Adrenal gland (tissue), 12 donors: Measurements from ENCODE around the gene SLC25A38. TPM values are rescaled to one million over a fixed set of nuclear protein-coding genes. Genes with fewer than 3 reads are reported as not detected.

Source experiments
- DNase-seq, 7 donors: peaks; one replicate each; pipeline ENCODE4 v3.0.0-alpha.2; 2019 to 2020
- H3K27ac ChIP-seq, 5 donors: fragments of 200-600 bp; sonication (generic) in 4 of 5; 1 replicate in 3 of 5; 2 replicates in 2 of 5; pipeline versions ENCODE4 v1.5.1 to v1.8.0; 2016 to 2020; ENCODE audit warnings: mild to moderate bottlenecking in 1 of 5
- H3K27me3 ChIP-seq: fragments of 200-600 bp; 2 replicates; pipeline ENCODE4 v1.8.0; 2021
- H3K36me3 ChIP-seq, 2 donors: fragments of 200-600 bp; replicated peaks in 1 of 2; 1 replicate in 1 of 2; 2 replicates in 1 of 2; pipeline versions ENCODE4 v1.5.1 to v1.8.0; 2018 to 2022
- H3K4me1 ChIP-seq, 2 donors: fragments of 200-600 bp; replicated peaks in 1 of 2; 1 replicate in 1 of 2; 2 replicates in 1 of 2; pipeline versions ENCODE4 v1.5.1 to v1.8.0; 2018 to 2021
- H3K4me3 ChIP-seq, 4 donors: fragments of 200-600 bp; sonication (generic) in 3 of 4; one replicate each; pipeline ENCODE4 v1.5.1; 2016 to 2018
- H3K9me3 ChIP-seq, 3 donors: fragments of 200-600 bp; sonication (generic) in 1 of 3; replicated peaks in 1 of 3; 1 replicate in 2 of 3; 2 replicates in 1 of 3; pipeline versions ENCODE4 v1.5.1 to v1.8.0; 2016 to 2021
- CTCF ChIP-seq, 6 experiments: fragments of 450-650 bp in 4 of 6; fragments of 200-600 bp in 2 of 6; sonication (generic) in 1 of 6; IDR thresholded peaks; 1 replicate in 5 of 6; 2 replicates in 1 of 6; pipeline versions ENCODE4 v1.5.1 to v1.8.0; 2016 to 2021; ENCODE audit warnings: antibody characterized with exemption in 6 of 6, mild to moderate bottlenecking in 2 of 6, moderate library complexity in 1 of 6
- POLR2A ChIP-seq, 2 donors: fragments of 450-650 bp; IDR thresholded peaks; one replicate each; pipeline ENCODE4 v1.6.1; 2017; ENCODE audit warnings: antibody characterized with exemption in 2 of 2, mild to moderate bottlenecking in 2 of 2, moderate library complexity in 1 of 2
- WGBS, 4 donors: extraction: QIAGEN DNeasy Blood & Tissue Kit in 2 of 4; methylation state at CpG; one replicate each; pipeline versions ENCODE4 v1.1.5 to v1.1.7; 2013 to 2017; 5-methylcytosine and 5-hydroxymethylcytosine counted together
- intact Hi-C, 2 donors: fragments of 100-400 bp; cut with DNase I; formaldehyde crosslinking; loops; one replicate each; pipeline versions ENCODE4 v1.14.1 to v1.15.0; 2022 to 2023
- polyA plus RNA-seq, 3 donors: library from polyadenylated mRNA; stranded (reverse); fragments of 200-250 nt in 2 of 3; fragments of 350-450 nt in 1 of 3; fragmentation: Illumina TruSeq in 1 of 3; extraction: RNeasy Lipid Tissue Mini Kit (QIAGEN cat#74804) in 1 of 3; gene quantifications; one replicate each; pipeline ENCODE4 v1.2.3, GENCODE V29; 2013 to 2014
- total RNA-seq, 9 donors: library from RNA; depleted of rRNA in 4 of 9; stranded (reverse); fragments of >200 nt in 4 of 9; fragments of 120-200 nt in 1 of 9; fragmentation: NEBNext Ultra II Directional in 1 of 9; extraction: Animal tissue kit (Norgen Biotek cat#: 25700) in 1 of 9; gene quantifications; one replicate each; pipeline versions ENCODE4 v1.1.0 to v1.2.4, GENCODE V29; 2013 to 2023
- donor health status: healthy with polysubstance abuse.
- donor health status: Bipolar disorder and iron deficiency.
- donor health status: DM: yes; HTN: yes; CAD: no.
- donor health status: DM: no; HTN: no; CAD: no.
- donor health status: DM: no; HTN: no; CAD: no.
- donor health status: DM: yes; HTN: yes; CAD: no.

The SLC25A38 gene
- total and polyA plus RNA-seq, 12 donors = 34.2 to 70.6 (median 47.3) TPM

- Histone ChIP-seq H3K9me3 (no peaks in the 10 kb centered on the region), H3K4me3 (no peak overlapping the region), H3K4me1 (peaks cover 14 to 25% of the 10 kb centered on the region in 2 donors), H3K27ac (no peak overlapping the region), H3K27me3 (no peaks in the 10 kb centered on the region), H3K36me3 (peaks cover 0 to 28% of the 10 kb centered on the region in 2 donors)
- TF ChIP-seq CTCF (IDR thresholded peaks at IDR 0.05) = no peak
- TF ChIP-seq POLR2A (IDR thresholded peaks at IDR 0.05) = no peak
- intact Hi-C loops = loop anchor here (10.0 kb wide), 2 partner anchors 203 to 283 kb away; partner anchors contain the start of genes GORASP1 (in 1 of the 2) and TTC21A (in 1 of the 2)
- 95 to 100% (median 98%) methylated on average over 1 of the region's 1 CpG for WGBS, 4 donors
- no peak for DNase-seq
Observed at GRCh38 chr3:39387411-39387975, 4.3 kb downstream of the SLC25A38 start.

- DNase-seq = no peak
- peaks cover 14 to 20% of the 10 kb centered on the region in 2 donors for H3K4me1 ChIP-seq
- no peaks in the 10 kb centered on the region for H3K9me3 ChIP-seq
- no peak overlapping the region for H3K4me3 ChIP-seq
- TF ChIP-seq CTCF (IDR thresholded peaks at IDR 0.05) = no peak
- TF ChIP-seq POLR2A (IDR thresholded peaks at IDR 0.05) = no peak
- peaks cover 0 to 35% of the 10 kb centered on the region in 2 donors for H3K36me3 ChIP-seq
- intact Hi-C loops = loop anchor here (10.0 kb wide), 2 partner anchors 203 to 283 kb away; partner anchors contain the start of genes GORASP1 (in 1 of the 2) and TTC21A (in 1 of the 2)
- H3K27me3 ChIP-seq = no peaks in the 10 kb centered on the region
- 85 to 100% (median 91%) methylated on average over 2 of the region's 2 CpGs for WGBS, 4 donors
- no peak overlapping the region for H3K27ac ChIP-seq
Observed at GRCh38 chr3:39388153-39388552, 5.0 kb downstream of the SLC25A38 start.

DNA sequence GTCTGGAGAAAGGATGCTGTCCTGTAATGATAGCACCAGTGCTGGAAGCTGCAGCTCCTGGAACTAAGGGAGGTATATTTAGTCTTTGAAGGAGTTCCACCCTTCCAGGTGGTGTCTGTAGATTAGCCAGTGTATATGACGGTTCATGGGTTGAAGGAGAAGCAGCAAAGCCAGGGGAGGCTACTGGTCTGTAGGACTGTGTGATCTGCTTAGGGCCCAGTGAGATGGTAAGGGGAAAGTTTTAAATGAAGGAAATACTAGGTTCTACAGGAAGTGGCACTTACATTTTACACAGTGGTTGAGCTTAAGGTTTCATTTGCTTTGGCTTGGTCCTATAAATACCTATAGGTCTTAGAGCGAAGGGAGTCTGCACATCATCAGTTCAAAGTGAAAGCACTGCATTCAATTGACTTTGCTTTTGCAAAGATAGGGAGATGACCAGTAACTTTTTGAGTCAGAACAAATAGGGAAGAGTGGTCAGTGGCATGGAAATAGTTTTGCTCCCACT lies 5.6 kb downstream of the SLC25A38 start:
- Histone ChIP-seq H3K4me3 (no peak overlapping the region), H3K9me3 (no peaks in the 10 kb centered on the region), H3K27me3 (no peaks in the 10 kb centered on the region), H3K36me3 (peaks cover 0 to 41% of the 10 kb centered on the region in 2 donors), H3K4me1 (peaks cover 14 to 20% of the 10 kb centered on the region in 2 donors), H3K27ac (no peak overlapping the region)
- TF ChIP-seq POLR2A (IDR thresholded peaks at IDR 0.05) = no peak
- no peak for TF ChIP-seq CTCF (IDR thresholded peaks at IDR 0.05)
- DNase-seq = no peak
- intact Hi-C loops = loop anchor here (10.0 kb wide), 2 partner anchors 204 to 284 kb away; partner anchors contain the start of genes GORASP1 (in 1 of the 2) and TTC21A (in 1 of the 2)
- 92 to 99% (median 93%) methylated on average over 2 of the region's 2 CpGs for WGBS, 4 donors

DNA sequence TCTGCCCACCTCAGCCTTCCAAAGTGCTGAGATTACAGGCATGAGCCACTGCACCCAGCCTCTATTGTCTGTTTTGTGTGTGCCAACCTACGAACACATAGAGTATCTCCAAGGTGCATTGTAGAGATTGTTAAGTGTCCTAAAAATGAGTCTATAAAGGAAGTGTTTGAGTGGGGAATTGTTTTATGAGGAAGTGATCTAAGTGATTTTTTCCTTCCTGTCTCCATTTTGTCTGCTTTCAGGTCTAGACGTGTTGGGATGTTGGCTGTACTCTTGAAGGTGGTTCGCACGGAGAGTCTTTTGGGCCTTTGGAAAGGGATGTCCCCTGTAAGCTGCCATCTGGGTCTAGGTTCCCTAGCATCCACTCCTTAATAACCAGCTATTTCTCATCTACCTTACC lies 7.0 kb downstream of the SLC25A38 start:
- no peak for TF ChIP-seq POLR2A (IDR thresholded peaks at IDR 0.05)
- TF ChIP-seq CTCF (IDR thresholded peaks at IDR 0.05) = no peak
- H3K4me3 ChIP-seq = no peak overlapping the region
- H3K27me3 ChIP-seq = no peaks in the 10 kb centered on the region
- WGBS, 4 donors = 88 to 91% (median 90%) methylated on average over 4 of the region's 4 CpGs
- peaks cover 0 to 55% of the 10 kb centered on the region in 2 donors for H3K36me3 ChIP-seq
- H3K27ac ChIP-seq = no peak overlapping the region
- no peak for DNase-seq
- intact Hi-C loops = no loop called here
- peaks cover 6 to 12% of the 10 kb centered on the region in 2 donors for H3K4me1 ChIP-seq
- no peaks in the 10 kb centered on the region for H3K9me3 ChIP-seq
